GM18858 (cell line): Measurements from ENCODE around the gene SF3B6.
A peak's percentile ranks its signal among the peaks of the same experiment; 100 is the strongest.
"Not testable (repeated sequence)": the region's sequence is repeated elsewhere in the genome, so short reads cannot be mapped to it uniquely, and the experiment has no call there.

ENCODE experiments used
- ATAC-seq: cut with Tn5 transposase; IDR thresholded peaks from one replicate; pipeline ENCODE4 v1.9.1; 2021; ENCODE audit not compliant: unreplicated experiment

SF3B6 gene, protein sequence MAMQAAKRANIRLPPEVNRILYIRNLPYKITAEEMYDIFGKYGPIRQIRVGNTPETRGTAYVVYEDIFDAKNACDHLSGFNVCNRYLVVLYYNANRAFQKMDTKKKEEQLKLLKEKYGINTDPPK

DNA sequence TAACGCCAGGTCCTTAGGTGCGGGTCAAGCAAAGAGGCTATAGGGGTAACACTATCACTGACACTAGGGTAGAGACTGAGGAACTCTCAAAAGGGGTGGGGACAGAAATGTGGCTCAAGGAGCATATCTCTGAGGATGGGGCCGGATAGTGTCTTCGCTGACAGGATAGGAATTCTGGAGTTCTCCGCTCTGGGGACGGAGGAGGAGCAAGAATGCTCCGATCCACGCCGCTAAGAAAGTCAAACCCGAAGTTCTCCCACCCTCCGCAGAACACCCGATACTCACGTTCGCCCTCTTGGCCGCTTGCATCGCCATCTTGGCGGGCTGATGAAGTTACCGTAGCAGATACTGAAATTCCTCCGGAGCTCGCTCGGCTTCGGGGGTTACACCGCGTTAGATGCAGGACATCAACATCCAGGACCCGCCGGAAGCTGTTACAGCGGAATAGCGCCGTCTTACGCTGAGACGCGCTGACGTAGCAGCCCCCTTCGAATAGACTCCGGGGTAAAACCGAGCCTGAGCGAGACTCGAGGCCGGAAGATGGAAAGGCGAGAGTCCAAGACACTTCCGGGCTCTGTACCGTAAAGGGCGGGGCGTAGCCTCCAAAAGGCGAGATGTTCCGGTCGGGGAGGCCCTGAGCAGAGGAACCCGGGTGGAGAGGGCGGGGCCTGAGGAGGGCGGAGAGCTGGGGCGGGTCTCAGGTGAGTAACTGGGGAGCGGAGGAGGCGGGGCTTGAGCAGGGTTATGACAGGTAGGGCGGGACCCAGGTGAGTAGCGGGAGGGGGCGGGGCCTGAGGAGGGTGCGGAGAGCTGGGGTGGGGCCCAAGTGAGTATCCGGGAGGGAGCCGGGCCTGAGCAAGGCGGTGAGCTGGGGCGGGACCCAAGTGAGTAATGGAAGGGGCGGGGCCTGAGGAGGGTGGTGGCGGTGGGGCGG lies at the start of gene SF3B6:
Gene SF3B6 (minus strand): TSS at position 412 of the 934 bp plus-strand sequence. CDS start 97 bp downstream, at position 315.
- peak; percentile 90 for ATAC-seq

DNA sequence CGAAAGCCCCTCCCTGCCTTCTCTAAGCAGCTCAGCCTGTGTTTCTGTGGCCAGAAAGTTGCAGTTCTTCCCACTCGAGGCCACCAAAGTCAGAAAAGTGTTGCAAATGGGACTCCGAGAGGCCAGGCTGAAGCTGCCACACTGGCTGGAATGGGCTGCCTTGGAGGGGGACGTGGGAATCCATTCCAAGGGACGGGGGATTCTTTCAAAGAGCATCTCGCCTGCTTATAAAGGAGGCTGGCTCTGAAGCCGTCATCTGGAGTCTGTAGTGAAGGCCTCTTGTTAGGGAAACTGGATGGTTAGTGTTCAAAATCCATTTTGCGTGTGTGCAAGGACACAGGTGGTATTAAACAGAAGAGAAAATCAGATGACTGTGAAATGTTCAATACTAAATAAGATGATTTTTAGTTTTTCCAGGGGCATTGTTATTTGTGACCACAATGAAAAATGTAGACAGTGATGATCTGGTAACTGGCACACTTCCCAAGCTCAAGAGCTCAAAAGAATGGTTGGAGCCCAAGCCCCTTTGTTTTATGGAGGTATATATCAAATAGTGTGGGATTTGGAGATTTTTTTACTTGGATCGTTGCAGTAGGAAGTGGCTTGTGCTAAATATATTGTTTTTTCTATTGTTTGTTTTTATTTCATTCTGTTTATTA lies 47.9 kb upstream of the SF3B6 start:
- ATAC-seq = no peak

DNA sequence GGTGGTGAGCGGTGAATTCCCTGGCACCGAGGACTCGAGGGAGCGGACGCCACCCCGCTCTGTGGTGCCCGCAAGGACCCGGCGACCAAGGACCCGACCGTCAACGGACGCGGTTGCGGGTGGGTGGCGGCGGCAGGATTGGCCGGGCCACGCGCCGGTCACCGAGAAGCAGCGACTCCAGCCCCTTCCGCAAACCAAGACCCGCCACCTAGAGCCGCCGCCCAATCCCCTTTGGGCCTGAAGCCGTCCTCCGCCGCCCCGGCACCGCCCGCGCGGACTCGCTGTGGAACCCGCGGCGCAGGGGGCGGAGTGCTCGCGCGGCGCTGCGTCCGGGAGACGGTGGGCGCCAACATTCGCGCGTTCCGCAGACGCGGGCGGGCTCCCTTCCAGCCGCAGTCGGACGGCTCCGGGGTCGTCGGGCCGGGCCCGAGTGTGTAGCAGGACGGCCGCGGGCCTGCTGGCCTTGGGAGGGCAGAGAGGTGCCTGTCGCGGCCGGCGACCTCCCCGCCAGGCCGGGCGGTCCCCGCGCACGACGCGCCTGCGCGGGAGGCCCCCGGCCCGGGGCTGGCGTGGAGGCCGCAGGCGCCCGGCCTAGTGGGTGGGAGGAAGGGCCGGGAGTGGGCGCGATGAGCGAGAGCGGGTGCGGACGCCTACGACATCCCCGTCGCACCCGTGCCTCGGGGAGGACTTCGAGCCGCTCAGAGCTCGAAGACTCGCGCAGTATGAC lies 47.2 kb upstream of the SF3B6 start, which contains the start of the genes FAM228B and PFN4:
Gene FAM228B (plus strand): TSS at position 275 of the 727 bp plus-strand sequence. CDS start 893 bp downstream, outside the sequence.
Gene PFN4 (minus strand): TSS at position 140 of the 727 bp plus-strand sequence. CDS start 799 bp downstream, outside the sequence.
- peak; percentile 80 for ATAC-seq

GRCh38 chr2:24122366-24123194 lies 46.5 kb upstream of the SF3B6 start:
- ATAC-seq = no peak

- ATAC-seq = no peak
Measured at GRCh38 chr2:24121469-24121868, 45.3 kb upstream of the SF3B6 start.

- ATAC-seq = no peak
Measured at GRCh38 chr2:24121066-24121465, 44.9 kb upstream of the SF3B6 start.

GRCh38 chr2:24117902-24118301 lies 41.8 kb upstream of the SF3B6 start:
- no peak for ATAC-seq

DNA sequence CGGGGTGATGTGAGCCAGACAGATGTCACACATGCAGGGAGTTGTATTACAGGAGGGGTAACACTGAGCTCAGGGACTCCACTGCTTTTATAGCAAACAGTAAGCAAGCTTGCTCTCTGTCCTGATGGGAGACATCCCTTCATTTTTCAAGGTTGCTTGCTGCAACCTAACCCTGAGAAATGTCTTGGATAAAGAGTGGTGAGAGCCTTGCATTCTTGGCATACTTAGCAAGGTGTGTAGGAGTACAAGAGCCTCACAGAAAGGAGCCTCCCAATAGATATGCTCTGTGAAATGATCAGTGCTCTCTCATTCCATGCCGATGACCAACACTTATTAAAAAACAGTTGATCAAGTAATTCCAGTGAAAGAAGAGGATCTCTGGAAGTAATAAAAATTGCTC lies 38.9 kb upstream of the SF3B6 start:
- no peak for ATAC-seq

DNA sequence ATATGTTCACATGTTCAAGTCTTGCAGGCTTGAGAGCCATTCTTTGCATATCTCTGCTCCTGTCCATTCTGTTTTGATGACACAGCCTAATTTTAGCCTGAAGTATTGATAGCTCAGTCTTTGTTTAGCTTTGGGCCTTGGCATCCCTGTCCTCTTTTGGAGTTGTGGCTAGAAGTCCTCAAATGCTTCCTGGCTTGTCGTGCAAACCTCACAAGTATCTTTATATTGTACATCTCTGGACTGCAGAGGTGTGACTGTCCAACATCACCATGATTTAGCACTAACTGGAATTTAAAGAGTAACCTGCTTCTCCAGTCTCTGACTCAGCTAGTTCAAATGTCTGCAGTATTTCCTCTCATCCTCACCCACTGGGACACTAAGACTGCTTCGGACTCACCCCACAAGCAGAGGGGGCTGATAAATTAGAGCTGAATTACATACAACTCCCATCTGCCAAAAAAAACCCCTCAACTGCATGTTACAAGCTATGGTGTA lies 35.3 kb upstream of the SF3B6 start:
- ATAC-seq = no peak

DNA sequence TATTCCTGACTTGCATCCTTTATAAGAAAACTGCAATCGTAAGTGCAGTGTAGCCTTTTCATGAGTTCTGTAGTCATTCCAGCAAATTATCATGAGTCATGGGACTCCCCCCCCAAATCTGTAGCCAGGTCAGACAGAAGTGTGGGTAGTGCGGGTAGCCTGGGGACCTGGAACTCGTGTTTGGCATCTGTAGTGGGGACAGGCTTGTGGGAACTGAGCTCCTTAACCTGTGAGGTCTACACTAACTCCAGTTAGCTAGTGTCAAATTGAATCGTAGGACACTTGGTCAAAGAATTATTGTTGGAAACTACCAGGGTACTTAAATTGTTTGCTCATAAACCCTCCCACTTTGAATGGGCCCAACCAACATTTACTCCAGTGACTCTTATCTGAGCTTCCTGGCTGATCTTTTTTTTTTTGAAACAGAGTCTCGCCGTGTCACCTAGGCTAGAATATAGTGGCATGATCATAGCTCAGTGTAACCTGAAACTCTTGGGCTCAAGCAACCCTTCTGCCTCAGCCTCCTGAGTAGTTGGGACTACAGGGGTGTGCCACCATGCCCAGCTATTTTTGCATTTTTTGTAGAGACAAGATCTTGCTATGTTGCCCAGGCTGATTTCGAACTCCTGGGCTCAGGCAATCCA lies 34.7 kb upstream of the SF3B6 start:
- ATAC-seq = no peak

DNA sequence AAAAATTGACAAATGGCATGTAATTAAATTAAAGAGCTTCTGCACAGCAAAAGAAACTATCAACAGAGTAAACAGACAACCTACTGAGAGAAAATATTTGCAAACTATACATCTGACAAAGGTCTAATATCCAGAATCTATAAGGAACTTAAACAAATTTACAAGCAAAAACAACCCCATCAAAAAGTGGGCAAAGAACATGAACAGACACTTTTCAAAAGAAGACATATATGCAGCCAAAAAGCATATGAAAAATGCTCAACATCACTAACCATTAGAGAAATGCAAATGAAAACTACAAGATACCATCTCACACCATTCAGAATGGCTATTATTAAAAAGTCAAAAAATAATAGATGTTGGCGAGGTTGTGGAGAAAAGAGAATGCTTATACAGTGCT lies 33.3 kb upstream of the SF3B6 start:
- ATAC-seq = not testable (repeated sequence)

DNA sequence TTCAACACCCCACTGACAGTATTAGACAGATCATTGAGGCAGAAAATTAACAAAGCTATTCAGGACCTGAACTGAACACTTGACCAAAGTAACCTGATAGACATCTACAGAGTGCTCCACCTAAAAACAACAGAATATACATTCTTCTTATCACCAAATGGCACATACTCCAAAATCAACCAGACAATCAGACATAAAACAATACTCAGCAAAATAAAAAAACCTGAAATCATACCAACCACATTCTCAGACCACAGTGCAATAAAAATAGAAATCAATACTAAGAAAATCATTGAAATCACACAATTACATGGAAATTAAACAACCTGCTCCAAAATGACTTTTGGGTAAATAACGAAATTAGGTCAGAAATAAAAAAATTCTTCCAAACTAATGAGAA lies 31.2 kb upstream of the SF3B6 start:
- no peak for ATAC-seq

DNA sequence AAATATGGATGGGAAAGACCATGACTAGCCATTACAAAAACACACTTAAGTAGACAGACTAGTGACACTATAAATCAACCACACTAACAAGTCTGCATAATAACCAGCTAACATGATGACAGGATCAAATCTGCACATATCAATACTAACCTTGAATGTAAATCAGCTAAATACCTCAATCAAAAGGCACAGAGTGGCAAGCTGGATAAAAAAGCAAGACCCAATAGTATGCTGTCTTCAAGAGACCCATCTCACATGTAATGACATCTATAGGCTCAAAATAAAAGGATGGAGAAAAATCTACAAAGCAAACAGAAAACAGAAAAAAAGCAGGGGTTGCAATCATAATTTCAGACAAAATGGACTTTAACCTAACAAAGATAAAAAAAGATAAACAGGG lies 30.7 kb upstream of the SF3B6 start:
- ATAC-seq = no peak

- no peak for ATAC-seq
Measured at GRCh38 chr2:24105816-24106215, 29.7 kb upstream of the SF3B6 start.

DNA sequence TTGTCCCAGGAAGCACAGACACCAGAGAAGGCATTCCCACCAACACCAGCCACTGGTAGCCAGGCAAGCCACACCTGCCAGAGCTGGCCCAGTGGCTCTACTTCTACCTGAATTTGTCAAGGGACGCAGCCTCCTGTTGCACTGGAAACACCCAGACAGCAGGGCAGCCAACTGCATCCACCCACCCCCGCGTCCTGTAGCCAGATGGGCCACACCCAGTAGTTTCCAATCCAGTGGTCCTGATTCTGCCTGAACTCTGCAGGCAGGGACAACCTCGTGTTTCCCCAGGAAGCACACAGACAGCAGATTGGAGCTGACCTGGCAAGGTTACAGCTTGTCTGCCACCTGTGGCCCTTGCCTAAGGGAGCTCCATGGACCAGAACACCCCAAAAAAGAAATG lies 28.8 kb upstream of the SF3B6 start:
- ATAC-seq = no peak

DNA sequence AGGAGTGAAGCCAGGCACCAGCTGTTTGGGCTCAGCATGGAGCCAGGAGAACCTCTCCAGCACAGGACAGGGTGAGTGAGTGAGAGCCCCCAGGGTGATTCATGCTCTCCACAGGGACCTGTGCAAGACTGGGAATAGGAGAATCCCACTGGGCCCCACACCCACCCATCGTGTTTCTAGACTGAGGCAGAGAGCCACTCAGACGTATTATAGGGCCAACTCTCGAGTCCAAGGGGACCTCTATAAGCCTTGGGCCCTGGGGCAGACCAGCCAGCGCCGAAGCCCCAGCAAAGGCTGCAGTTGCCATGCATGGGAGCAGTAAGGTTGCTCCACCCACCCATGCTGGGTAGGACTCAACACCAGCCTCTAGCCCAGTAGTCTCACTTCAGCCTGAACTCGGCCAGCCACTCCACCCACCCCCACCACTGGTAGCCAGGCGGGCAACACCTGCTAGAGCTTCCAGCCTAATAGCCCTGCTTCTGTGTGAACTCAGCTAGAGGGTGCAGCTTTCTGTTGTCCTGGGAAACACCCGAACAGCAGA lies 28.1 kb upstream of the SF3B6 start:
- ATAC-seq = no peak

GRCh38 chr2:24102677-24103076 lies 26.6 kb upstream of the SF3B6 start:
- no peak for ATAC-seq

- ATAC-seq = no peak
Measured at GRCh38 chr2:24101992-24102391, 25.9 kb upstream of the SF3B6 start.

DNA sequence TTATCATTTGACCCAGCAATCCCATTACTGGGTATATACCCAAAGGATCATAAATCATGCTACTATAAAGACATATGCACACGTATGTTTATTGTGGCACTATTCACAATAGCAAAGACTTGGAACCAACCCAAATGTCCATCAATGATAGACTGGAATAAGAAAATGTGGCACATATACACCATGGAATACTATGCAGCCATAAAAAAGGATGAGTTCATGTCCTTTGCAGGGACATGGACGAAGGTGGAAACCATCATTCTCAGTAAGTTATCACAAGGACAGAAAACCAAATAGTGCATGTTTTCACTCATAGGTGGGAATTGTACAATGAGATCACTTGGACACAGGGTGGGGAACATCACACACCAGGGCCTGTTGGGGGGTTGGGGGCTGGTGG lies 24.6 kb upstream of the SF3B6 start:
- ATAC-seq = not testable (repeated sequence)
